ENCODE measurements around the gene TMEM220. TPM values are rescaled to one million over a fixed set of nuclear protein-coding genes. Genes with fewer than 3 reads are reported as not detected.
A peak's percentile ranks its signal among the peaks of the same experiment; 100 is the strongest.

The TMEM220 gene
- total RNA-seq, result 10 to 100 TPM; 10.5 to 26.1 TPM
- long read RNA-seq, transcript TMEM220-202 (5 exons, 1,402 nt), result minor isoform, 6 of 58 reads
- long read RNA-seq, transcript TMEM220-201 (6 exons, 3,106 nt), result major isoform, 42 of 58 reads
- long read RNA-seq, partial matches to known transcripts, result 0 of 58 reads
- long read RNA-seq, other reads (novel, unspliced or antisense), result 10 of 58 reads

- DNase-seq, result peak; percentile 76 to 77
- ATAC-seq, result peak; percentile 72
- intact Hi-C loops (cut with DNase I, micrococcal nuclease), result no loop called here
Measured at GRCh38 chr17:10729334-10730193, at the start of gene TMEM220. TSS of gene TMEM220 (minus strand) at chr17:10730023. CDS start at chr17:10729851, 172 bp downstream.

DNA sequence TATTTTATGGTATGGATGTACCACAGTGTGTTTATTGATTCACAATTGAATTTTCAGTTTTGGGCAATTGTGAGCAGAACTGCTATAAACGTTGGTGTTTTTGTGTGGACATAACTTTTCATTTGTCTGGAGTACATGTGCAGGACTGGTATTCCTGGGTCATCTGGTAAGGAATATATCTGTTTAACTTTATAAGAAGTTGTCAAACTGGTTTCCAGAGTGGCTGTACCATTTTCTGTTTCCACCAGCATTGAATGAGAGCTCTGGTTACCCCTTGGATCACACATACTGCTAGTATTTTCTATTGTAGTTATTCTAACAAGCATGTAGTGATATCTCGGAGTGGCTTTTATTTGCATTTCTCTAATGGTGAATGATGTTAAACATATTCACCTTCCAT is 49.8 kb upstream of the TMEM220 start:
- intact Hi-C loops (cut with DNase I, micrococcal nuclease), result no loop called here
- ATAC-seq, result peak; percentile 15
- no peak for DNase-seq

DNA sequence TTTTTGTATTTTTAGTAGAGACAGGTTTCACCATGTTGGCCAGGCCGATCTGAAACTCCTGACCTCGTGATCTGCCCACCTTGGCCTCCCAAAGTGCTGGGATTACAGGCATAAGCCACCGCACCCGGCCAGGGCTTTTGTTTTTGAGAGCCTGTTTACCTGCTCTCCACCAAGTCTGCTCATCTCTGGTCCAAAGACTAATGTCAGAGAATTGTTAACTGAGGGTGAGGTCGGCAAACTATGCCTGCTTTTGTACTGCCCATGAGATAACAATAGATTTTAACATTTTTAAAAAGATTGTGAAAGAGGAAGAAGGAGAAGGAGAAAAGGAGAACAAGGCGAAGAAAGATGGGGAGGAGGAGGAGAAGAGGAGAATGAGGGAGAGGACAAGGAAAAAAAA is 48.1 kb upstream of the TMEM220 start:
- ATAC-seq (peak; percentile 22), DNase-seq (no peak)
- intact Hi-C loops (cut with DNase I, micrococcal nuclease), result no loop called here

DNA sequence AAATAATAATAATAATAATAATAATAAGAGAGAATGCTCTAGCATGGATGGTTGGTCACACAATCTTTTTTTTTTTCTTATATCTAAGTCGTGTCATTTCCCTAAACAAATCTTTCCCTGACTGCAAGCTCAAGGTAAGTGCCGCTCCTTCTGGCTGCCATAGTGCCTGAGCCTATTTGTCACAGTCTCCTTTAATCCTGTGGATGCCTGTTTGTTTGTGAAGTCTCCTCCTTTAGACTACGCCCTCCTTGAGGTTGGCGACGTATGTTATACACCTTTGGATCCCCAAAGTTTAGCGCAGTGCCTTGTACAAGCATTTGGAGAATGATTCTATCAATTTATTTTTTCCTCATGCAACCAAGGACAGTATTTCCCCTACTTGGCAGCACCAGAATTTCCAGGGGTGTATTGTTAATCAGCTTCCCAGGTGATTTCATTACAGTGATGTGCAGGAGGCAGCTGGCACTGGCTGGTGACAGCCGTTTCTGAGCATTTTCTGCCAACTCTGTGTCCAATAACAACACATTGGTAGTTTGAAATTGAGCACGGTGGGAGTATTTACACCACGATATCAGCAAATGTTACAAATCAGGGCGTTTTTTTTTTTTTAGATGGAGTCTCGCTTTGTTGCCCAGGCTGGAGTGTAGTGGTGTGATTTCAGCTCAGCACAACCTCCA is 47.4 kb upstream of the TMEM220 start:
- DNase-seq, result no peak
- intact Hi-C loops (cut with DNase I, micrococcal nuclease), result no loop called here
- ATAC-seq, result peak; percentile 37

DNA sequence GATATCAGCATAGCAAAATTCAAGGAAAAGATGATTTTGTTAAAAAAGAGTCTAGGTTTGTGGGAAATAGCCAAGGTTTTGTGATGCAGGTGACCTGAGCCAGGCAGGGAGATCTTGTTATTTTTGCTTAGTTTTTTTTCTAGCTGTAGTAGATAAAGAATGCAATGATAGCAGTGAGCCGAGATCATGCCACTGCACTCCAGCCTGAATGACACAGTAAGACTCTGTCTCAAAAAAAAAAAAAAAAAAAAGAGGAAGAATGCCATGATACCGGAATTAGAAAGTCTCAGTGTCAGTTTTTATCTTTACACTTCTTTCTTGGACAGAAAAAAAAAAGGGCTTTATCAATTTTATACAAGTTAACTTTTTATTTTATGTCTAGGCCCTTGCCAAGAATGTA is 46.6 kb upstream of the TMEM220 start:
- ATAC-seq, result peak; percentile 25
- intact Hi-C loops (cut with DNase I, micrococcal nuclease), result no loop called here
- DNase-seq, result no peak

DNA sequence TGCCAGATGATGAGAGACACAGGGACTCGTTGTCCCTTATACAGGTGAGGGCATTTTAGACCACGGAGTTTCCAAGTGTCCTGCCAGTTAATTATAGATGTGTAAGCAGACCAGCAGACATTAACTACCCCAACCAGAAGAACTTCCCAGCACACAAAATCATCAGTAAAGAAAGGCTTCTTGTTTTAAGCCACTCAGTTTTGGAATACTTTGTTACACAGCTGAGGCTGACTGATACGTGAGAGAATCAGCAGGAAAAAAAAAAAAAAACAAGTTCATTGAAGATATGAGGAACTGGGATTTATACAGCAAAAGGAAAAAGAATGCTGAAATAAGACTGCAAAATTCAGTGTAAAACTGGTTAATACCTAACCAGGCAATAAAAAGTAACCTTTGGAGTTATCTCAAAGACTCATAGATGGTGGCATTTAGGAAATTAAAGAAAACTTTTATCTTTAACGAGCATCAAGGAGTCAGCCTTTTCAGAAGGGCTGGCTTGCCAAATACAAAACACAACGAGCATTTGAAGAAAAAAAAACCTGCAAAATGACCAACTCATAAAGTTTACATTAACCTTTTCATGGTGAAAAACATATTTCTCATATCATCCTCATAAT is 46.0 kb upstream of the TMEM220 start:
- DNase-seq (no peak), ATAC-seq (peak; percentile 61)
- intact Hi-C loops (cut with DNase I, micrococcal nuclease), result no loop called here

- peak; percentile 76 for ATAC-seq
- intact Hi-C loops (cut with DNase I, micrococcal nuclease), result no loop called here
- DNase-seq, result peak; percentile 49 to 75
Measured at GRCh38 chr17:10775058-10775457, 45.2 kb upstream of the TMEM220 start.

DNA sequence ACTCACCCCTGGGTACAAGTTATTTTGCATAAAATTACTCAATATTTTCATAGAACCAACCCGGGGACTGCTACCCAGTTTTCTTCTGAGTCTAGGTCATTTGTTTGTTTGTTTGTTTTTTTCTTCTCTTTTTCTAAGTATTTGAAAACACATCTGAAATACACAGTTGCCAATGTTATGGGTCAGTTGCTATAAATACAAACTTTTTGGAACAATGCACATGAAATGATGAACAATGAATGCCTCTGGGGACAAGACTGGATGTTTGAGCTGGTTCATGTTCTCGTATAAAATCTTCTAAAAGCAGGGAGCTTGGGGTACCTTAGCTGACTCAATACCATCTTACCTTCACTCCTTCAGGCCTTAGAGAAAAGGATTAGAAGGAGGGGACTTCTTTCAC is 43.6 kb upstream of the TMEM220 start:
- ATAC-seq, result no peak
- intact Hi-C loops (cut with DNase I, micrococcal nuclease), result no loop called here
- no peak for DNase-seq

- intact Hi-C loops (cut with DNase I, micrococcal nuclease), result no loop called here
- ATAC-seq (peak; percentile 11), DNase-seq (peak; percentile 70 to 77)
Measured at GRCh38 chr17:10772425-10773380, 42.9 kb upstream of the TMEM220 start.

DNA sequence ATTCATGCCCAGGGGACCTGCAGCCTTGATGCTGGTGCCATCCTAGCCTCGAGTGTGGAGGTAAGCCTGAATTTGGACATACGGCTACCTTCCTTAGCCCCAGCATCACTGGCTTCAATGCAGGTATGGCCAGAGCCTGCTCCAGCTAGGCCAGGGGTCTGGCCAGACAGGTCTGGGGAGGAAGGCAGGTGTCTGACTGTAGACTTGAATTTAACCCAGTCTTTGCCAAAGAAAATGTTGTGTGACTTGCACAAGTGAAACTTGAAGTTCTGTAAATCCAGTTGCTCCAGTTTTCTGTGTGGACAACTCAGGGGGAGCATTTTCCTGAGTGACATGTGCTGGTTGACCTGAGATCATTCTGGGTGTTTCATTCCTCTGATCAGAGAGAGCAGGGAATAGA is 41.3 kb upstream of the TMEM220 start:
- intact Hi-C loops (cut with DNase I, micrococcal nuclease), result no loop called here
- ATAC-seq (no peak), DNase-seq (no peak)

- intact Hi-C loops (cut with DNase I, micrococcal nuclease), result no loop called here
- no peak for DNase-seq
Measured at GRCh38 chr17:10769840-10770239, 40.0 kb upstream of the TMEM220 start.

GRCh38 chr17:10768750-10769251 is 39.0 kb upstream of the TMEM220 start:
- DNase-seq, result no peak
- intact Hi-C loops (cut with DNase I, micrococcal nuclease), result no loop called here
- no peak for ATAC-seq

More at GRCh38 chr17:10769840-10770239, 40.0 kb upstream of the TMEM220 start:
- no peak for ATAC-seq

- ATAC-seq, result no peak
- intact Hi-C loops (cut with DNase I, micrococcal nuclease), result no loop called here
- DNase-seq, result no peak
Measured at GRCh38 chr17:10767232-10767631, 37.4 kb upstream of the TMEM220 start.

DNA sequence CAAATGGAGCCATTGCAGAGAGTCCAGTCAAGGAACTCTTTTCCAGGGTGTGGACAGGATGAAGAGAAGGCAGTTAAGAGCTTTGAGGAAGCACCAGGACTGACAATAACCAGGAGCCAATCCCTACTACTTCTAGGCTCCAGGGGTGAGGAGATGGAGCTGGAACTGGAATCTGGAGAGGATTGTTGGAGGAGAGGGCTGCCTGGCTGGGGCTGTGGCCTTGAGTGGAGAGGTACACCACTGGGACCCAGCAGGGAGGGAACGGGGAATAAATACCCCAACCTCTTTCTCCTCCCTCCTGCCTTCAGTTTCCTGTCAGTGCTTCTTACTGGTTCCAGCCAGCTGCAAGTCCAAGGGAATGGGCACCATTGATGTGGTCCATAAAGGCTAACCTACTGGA is 32.2 kb upstream of the TMEM220 start:
- intact Hi-C loops (cut with DNase I, micrococcal nuclease), result no loop called here
- DNase-seq, result no peak
- peak; percentile 47 for ATAC-seq

- DNase-seq (no peak), ATAC-seq (no peak)
- intact Hi-C loops (cut with DNase I, micrococcal nuclease), result no loop called here
Measured at GRCh38 chr17:10761281-10761680, 31.5 kb upstream of the TMEM220 start.

DNA sequence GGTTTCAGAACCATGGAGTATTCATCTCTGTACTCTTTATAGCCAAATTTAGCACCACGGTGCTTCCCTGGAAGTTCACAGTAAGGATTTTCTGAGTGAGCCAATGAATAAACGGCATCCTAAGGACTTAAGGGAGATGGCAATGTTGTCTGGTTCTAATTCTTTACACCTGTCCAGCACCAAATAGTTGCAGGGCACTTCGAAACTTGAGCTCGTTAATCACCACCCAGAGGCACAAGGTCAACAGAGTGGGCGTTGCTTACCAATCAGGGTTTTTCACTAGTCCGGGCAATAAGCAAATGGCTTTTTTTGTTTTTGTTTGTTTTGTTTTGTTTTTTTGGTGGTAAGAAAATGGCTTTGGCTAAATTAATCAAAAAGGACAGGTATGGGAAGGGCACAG is 28.2 kb upstream of the TMEM220 start:
- intact Hi-C loops (cut with DNase I, micrococcal nuclease), result no loop called here
- no peak for ATAC-seq
- DNase-seq, result no peak

- ATAC-seq, result no peak
- DNase-seq, result no peak
- intact Hi-C loops (cut with DNase I, micrococcal nuclease), result no loop called here
Measured at GRCh38 chr17:10757647-10758046, 27.8 kb upstream of the TMEM220 start.

- DNase-seq (no peak), ATAC-seq (peak; percentile 62)
- intact Hi-C loops (cut with DNase I, micrococcal nuclease), result no loop called here
Measured at GRCh38 chr17:10757067-10757466, 27.2 kb upstream of the TMEM220 start.

Data from left colon (tissue), 2 donors.